Hepatocyte (in vitro differentiated cells): ENCODE data around the gene TIGD6.

Experiments
- CTCF ChIP-seq: fragments of 200-600 bp; sonication (generic); IDR thresholded peaks from 2 replicates; pipeline ENCODE4 v1.5.1; 2016; ENCODE audit warnings: antibody characterized with exemption, mild to moderate bottlenecking; ENCODE audit not compliant: poor library complexity
- EZH2 ChIP-seq: fragments of 200-600 bp; sonication (generic); IDR thresholded peaks from 2 replicates; pipeline ENCODE4 v1.6.1; 2016; ENCODE audit warnings: antibody characterized with exemption, mild to moderate bottlenecking, borderline replicate concordance
- EZH2phosphoT487 ChIP-seq: fragments of 200-600 bp; sonication (generic); IDR thresholded peaks from one replicate; pipeline ENCODE4 v1.6.1; 2018; ENCODE audit warnings: antibody characterized with exemption, mild to moderate bottlenecking, low read depth, moderate library complexity; ENCODE audit not compliant: unreplicated experiment, severe bottlenecking

GRCh38 chr5:150021491-150022157 lies 21.2 kb upstream of the TIGD6 start:
- TF ChIP-seq CTCF (no peak), EZH2 (no peak), EZH2phosphoT487 (no peak)
